NCI-H1694 treated with DMSO at 0.1 percent for 48 hours (cell line): Measurements from ENCODE around the gene FCER1G.
"Not testable (repeated sequence)": the region's sequence is repeated elsewhere in the genome, so short reads cannot be mapped to it uniquely, and the experiment has no call there.

Experiments
- DNase-seq: peaks from one replicate; lab custom pipeline; 2025; lab: John Stamatoyannopoulos, UW

FCER1G gene

DNA sequence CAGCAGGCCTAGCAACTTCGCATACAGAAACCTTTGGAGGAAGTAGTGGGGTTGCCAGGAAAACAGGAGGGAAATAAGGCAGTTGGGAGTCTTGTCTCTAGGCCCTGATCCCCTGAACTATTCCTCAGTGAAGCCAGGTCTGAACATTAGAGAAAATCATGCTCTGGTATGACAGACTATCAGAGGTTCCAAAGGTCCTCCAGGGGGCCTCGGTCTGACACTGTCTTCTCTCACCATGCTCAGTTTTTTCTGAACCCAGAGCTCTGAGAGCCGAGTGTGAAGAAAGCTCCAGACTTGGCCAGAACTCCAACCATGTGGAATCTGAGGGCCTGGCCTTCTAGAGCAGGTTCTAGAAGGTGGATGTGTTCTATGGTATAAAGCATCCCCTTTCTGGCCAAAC is 14.8 kb downstream of the FCER1G start:
- no peak for DNase-seq

DNA sequence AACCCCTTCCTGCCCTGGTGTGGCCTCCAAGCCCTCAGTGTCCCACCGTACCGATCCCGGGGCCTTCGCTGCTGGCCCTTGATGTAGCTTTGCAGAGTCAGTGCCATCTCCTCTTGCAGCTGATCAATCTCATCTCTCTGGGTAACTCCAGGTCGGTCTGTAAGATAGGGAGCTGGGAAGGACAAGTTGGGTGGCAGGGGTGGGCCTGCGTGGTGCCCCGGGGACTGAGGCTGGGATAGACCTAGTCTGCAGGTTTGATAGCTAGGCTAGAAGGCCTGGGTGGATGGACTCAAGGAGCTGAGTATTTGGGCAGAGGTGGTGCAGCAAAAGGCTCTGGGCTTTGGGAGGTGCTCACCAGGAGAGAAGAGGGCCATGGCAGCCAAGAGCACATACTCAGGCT is 15.7 kb downstream of the FCER1G start:
- no peak for DNase-seq

DNA sequence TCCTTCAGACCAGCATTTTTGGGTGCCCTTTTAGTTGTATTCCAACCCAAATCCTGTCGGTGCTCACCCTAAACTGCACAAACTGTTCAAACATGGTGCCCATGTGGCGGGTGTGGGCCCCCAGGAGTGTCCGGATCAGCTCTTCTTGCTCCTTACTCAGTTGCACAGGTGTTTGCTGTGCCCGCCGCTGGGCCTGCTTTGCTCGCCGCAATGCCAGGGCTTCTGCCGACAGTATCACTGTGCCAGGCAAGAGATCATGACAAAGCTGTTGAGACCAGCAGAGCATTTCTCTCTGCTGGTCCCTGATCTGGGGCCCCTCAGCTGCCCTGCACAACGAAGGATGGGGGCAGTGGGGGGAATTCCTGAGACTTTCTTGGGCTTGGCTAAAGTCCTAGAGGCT is 18.0 kb downstream of the FCER1G start:
- no peak for DNase-seq

DNA sequence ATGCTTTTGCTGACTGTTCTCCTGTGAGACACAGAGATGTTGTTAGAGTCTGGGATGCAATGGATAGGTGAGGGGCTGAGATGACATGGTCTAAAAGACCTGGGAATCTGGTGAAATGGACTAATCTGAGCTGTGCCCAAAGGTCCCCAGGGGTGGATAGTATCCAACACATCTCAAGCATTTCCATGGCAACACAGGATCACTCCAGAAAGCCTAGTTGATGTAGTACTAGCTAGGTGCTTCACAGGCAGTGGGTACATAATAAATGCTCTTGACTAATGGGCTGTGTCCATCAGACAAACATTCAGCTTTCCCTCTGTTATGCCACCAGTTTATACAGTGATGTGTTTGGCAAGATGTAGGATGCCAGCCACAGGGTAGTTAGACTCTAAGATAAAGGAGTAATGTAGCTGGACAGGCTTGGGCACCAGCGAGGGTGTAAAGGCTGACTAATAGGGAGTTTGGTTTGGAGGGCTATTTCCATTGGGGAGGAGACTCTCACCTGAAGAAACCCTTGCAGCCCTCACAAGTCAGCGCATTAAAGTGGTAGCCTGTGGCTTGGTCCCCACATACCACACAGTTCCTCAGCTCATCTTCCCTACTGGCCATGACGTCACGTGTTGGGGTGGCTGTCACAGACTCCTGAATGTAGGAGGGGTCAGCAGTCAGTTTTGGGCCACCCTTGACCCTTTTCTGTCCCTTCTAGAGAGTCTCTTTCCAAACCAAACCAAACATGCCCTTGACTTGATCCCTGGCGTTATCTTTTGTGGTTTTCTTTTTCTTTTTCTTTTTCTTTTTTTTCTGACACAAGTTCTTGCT is 21.1 kb downstream of the FCER1G start:
- no peak for DNase-seq

DNA sequence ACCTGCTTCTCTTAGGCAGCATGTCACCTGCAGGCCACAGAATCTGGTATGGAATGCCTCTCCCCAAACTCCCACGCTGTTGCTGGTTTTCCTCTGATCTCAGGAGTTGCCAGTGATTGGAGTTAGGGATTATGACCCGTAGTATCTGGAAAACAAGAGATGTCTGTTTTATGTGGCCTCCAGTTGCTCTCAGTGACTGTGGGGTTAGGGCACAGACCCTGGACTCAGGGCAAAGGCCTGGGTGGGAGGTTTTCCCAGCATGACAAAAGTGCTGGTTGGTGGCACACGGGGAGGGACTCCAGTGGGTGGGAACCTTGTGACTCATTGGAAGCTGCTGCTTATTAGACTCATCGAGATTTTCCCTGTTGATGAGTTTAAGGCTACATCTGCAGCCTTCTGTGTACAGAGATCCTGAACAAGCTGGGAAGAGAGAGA is 23.0 kb downstream of the FCER1G start, which contains the start of gene NR1I3:
TSS of gene NR1I3 (minus strand) at position 165 of the 435 bp plus-strand sequence. CDS start 1,638 bp downstream, outside the sequence.
- no peak for DNase-seq

DNA sequence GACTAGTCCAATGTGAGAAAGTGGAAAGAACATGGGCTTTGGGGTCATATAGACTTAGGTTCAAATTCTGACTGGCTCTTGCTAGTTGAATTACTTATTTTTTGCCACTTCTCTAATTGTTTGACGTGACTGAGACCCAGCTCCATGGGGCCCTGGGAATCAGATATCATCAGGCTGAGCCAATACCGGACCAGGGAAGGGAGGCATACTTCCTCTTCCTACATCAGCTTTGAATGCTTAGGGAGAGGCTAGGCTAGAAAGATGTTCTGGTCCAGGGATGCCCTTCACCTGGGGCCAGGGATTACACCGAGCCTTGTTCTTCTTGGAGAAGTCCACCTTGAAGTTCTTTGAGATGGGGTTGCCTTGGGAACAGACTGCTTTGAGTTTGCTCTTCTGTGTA is 26.6 kb downstream of the FCER1G start:
- DNase-seq, result no peak

DNA sequence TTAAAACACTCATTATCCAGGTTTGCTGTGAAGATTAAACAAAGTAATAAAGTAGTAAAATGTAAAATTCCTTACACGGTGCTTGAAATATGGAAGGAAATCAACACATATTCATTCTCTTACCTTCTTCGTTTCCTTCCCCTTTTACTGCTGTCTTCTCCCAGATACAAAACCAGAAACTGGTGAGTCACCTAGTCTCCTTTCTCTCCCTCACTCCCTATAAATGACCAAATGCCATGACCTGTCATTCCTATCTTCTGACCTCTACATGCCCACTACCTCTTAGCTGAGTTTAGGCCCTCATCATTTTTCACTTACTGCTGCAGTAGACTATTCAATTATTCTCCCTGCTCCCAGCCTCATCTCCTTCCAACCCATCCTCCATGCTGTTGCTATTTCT is 27.2 kb downstream of the FCER1G start:
- no peak for DNase-seq

DNA sequence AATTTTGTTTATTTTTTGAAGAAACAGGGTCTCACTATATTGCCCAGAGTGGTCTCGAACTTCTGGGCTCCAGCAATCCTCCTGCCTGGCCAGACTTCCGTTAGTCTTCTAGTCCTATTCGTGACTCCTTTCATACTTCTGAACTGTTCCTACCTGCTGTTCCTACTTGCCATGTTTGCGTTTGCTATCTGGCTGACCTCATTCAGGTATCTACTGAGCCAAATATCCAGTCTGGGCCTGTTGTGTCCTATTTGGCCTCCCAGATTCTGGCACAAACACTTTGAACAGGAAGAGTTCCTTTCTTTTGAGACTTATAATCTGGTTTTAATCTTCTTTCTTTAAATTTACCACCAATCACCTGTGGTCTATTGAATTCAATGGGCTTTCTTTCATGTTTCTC is 29.8 kb downstream of the FCER1G start:
- DNase-seq, result no peak

DNA sequence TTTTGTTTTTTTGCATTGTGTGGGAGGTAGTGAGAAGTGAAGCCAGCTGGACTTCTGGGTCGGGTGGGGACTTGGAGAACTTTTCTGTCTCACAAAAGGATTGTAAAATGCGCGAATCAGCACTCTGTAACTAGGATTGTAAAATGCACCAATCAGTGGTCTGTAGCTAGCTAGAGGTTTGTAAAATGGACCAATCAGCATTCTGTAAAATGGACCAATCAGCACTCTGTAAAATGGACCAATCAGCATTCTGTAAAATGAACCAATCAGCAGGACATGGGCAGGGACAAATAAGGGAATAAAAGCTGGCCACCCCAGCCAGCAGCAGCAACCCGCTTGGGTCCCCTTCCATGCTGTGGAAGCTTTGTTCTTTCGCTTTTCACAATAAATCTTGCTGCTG is 35.0 kb downstream of the FCER1G start:
- DNase-seq, result not testable (repeated sequence)

DNA sequence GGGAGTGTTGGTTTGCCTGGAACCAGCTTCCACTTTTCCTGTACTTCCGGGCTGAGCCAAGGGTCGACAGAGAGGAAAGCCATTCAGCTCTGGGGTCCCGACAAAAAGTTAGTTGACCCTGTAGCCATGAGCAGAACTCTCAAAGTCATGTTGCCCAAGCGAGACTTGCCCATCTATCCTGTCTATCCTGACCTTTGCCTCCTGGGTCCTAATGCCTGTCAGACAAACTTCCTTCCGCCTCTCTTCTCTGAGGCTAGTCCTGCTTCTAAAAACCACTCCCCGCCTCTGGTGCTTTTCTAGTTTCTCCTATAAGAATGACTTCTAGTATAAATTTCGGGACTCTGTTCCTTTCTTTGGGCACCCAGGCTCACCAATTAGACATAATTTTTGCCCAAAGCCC is 35.7 kb downstream of the FCER1G start:
- no peak for DNase-seq

DNA sequence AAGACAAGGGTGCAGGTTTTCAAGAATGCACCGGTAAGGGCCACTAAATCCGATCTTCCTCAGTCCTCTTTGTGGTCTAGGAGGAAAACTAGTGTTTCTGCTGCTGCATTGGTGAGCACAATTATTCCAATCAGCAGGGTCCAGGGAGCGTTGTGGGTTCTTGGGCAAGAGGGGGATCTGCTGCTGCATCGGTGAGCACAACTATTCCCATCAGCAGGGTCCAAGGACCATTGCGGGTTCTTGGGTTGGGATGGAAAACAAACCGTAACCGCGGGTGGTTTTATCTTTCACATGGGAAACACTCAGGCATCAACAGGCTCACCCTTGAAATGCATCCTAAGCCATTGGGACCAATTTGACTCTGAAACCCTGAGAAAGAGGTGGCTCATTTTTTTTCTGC is 36.5 kb downstream of the FCER1G start:
- DNase-seq, result no peak

DNA sequence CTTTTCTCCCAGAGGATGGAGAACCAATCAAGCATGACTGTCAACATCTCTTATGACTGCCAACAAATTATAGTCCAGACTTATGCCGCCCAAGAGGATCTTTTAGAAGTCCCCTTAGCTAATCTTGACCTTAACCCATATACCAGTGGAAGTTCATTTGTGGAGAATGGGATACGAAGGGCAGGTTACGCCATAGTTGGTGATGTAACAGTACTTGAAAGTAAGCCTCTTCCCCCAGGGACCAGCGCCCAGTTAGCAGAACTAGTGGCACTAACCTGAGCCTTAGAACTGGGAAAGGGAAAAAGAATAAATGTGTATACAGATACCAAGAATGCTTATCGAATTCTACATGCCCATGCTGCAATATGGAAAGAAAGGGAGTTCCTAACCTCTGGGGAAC is 40.2 kb downstream of the FCER1G start:
- DNase-seq, result not testable (repeated sequence)

DNA sequence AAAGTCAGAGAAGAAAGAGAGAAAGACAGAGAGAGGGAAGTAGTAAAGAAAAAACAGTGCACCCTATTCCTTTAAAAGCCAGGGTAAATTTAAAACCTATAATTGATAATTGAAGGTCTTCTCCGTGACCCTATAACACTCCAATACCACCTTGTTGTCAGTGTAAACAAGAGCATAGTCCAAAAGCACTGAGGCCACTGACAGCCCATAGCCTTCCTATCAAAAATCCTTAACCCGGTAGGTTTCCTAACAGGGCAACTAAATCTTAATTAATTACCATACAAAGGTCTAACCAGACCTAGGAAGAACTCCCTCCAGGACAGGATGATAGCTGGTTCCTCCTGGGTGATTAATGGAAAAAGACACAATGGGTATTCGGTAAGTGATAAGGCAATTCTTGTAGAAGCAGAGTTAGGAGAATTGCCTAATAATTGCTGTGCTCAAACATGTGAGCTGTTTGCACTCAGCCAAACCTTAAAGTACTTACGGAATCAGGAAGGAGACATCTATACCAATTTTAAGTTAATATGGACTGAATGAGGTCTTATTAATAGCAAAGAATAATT is 40.9 kb downstream of the FCER1G start:
- not testable (repeated sequence) for DNase-seq

DNA sequence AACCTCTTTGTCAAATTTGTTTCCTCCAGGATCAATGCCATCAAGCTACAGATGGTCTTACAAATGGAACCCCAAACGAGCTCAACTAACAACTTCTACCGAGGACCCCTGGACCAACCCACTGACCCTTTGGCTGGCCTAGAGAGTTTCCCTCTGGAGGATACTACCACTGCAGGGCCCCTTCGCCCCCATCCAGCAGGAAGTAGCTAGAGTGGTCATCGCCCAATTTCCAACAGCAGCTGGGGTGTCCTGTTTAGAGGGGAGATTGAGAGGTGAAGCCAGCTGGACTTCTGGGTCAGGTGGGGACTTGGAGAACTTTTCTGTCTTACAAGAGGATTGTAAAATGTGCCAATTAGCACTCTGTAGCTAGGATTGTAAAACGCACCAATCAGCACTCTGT is 42.0 kb downstream of the FCER1G start:
- DNase-seq, result not testable (repeated sequence)

DNA sequence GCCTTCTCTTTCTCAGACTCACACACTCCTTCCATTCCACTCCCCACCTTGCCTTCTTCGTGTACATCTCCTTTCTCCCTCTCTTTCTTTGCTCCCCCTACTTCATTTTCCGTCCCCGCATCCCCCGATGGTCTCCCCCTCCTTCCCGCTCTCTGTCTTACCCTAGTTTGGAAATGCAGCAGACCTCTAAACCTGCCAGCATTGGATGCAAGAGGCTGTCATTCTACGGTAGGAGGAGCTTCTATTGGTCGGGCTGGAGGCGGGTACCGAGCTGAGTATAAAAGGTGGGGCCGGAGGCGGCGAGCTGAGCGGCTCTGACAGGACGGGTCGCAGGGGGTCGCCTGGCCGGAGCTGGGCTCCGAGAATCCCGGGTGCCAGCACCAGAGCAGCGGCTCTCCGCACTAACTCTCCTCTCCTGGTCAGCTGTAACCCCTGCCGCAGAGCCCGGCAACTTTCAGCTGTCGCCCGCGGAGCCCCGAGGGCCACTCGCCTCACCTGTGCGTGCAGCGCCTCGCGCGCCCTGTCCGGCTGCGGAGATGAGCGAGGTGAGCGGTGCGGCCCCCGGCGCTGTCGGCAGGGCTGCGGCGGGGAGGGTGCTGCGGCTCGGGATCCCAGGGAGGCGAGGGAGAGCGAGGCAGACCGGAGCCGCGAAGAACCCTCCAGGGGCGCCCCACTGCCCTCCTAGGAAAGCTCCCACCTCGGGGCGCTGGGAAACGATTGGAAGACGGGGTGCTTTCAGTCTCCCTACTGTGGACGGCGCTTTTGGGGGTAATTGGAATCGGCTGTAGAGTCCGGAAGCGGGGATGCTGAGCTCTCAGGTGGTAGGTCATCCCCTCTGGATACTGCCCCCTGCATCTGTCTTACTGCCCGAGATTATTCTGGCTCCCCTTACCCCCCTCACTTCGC is 43.6 kb downstream of the FCER1G start, which contains the start of gene PCP4L1:
TSS of gene PCP4L1 (plus strand) at position 307 of the 906 bp plus-strand sequence. CDS start at position 537, 230 bp downstream.
- peak; percentile 35 for DNase-seq

DNA sequence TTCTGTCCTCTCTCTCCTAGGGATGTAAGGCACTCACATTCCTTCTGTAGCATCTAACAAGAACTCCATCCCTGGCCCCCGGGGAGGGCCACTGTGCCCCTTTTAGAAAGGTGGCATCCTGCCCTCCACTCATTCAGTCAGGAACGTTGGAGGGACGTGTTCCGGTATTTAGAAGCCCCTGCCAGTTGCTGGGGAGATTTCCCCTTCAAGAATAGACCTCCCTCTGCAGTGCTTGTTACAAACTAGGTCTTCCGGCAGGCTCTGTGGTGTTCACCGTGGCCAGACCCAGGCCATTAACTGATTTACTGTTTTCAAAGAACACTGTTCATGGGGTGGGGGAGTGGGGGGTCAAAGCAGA is 44.2 kb downstream of the FCER1G start:
- no peak for DNase-seq

DNA sequence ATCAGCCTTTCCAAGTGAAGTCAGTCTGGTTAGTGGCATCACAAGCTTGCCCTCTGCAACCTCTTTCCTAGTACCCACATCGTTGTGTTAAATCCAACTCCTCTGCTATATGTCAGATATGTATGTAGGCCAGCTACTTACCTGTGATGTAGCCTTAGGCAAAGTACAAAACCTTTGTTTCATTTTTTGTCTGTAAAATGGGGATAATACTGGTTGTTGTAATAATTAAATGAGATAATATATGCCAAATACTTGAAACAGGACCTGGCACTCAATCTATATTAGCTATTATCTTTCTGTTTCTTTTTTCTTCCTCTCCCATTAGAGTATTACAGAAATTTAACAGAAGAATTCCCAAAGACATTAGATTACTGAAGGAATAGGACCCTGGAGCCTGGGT is 44.7 kb downstream of the FCER1G start:
- no peak for DNase-seq

DNA sequence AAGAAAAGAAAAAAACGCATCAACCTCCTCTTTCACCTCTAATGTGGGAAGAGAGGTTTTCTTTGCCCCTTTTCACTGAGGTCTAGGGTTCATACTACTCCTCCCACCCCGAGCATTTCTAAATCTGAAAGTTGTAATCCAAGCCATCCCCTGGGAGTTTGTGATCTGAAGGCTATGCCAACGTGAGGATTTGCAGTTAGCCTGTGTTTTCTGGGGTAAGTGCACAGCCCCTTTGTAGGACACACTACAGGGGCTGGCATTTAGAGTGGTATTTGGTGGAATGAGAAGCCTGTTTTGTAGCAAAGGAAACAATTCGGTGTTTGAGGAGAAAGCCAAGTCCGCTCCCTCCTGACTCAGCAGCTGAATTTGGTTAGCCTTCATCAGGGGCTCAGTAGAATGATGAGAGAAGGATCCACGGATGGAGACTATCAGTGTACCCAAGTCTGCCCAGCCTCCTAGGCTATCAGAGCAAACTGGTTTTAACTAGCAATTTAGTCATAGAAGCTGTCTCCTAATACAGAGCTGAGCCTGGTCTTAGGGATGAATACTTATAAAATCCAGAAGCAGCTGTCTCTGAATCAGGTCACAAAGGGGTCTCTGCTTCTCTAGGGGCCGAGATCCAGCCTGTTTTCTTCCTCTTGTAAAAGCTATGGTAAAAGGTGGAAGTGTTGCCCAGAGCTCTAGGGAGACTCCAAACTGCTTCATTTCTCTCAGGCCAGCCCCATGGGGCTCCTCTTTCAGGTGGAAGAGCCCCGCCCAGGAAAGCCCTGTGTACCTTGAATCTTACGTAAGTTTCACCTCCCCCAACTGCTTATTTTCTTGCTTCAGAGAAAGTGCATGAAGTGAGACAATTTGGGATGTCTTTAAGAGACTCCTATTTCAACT is 45.5 kb downstream of the FCER1G start:
- no peak for DNase-seq

DNA sequence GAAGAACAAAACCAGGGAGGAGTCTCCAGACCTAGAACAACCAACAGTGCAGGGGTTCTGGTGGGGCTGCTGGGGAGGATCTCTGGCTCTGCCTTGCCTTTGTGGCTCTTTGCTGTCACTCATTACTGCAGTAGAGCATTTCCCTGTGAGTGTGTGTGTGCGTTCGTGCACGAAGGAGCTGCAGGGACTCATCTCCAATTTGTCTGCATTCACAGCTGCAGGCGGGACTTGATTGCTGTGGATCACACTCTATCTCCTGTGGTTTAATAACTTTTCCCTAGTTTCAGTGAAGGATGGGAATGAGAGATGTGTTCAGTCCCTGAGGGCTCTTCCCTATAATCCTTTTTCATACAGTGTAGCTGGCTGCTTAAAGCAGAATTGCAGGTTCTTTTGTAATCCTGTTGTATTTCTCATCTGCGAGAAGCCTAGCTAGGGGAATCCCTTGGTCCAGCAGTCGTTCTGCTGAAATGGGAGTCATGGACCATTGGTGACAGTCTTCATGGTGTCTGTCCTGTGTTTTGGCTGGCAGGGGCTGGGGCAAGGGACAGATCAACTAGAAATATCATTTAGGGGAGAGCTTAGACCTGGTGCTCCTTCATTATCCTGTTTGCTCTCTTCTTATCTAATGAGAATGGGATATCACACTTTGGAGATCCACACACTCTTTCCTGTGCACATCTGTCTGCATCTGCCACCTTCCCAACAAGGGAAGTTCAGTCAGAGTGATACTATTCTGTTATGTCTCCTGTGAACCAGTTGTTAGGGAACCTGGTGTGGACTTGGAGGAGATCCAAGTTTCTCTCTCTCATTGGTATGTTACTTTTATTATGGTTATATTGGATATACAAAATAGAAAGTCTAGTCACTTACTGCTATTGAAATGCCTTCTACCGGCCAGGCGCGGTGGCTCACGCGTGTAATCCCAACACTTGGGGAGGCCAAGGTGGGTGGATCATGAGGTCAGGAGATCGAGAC is 46.5 kb downstream of the FCER1G start:
- DNase-seq, result no peak

DNA sequence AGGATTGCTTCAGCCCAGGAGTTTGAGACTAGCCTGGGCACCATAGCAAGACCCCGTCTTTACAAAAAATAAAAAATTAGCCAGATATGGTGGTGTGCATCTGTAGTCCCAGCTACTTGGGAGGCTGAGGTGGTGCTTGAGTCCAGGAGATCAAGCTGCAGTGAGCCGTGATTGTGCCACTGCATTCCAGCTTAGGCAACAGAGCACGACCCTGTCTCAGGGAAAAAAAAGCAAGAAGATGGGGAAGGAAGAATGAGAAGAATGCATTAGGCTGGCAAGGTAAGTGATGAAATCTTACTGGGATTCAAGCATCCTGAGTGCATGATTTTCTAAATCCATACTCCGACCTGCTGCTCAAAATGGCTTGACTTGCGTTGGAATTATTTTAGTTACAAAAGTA is 50.2 kb downstream of the FCER1G start:
- DNase-seq, result no peak
